IPS-15b (cell line): ENCODE measurements around the gene AHRR.
A peak's percentile ranks its signal among the peaks of the same experiment; 100 is the strongest.

Experiments used
- H3K27me3 ChIP-seq: one replicate; pipeline ENCODE4 v1.6.1; 2013; ENCODE audit warnings: low read length; ENCODE audit not compliant: control insufficient read depth, insufficient read depth
- H3K36me3 ChIP-seq: one replicate; pipeline ENCODE4 v1.6.1; 2013; ENCODE audit warnings: low read length; ENCODE audit not compliant: control insufficient read depth, insufficient read depth
- H3K4me1 ChIP-seq: one replicate; pipeline ENCODE4 v1.6.1; 2013; ENCODE audit warnings: mild to moderate bottlenecking, low read length; ENCODE audit not compliant: control insufficient read depth, insufficient read depth
- H3K4me3 ChIP-seq: one replicate; pipeline ENCODE4 v1.5.1; 2013; ENCODE audit warnings: low read depth, low read length
- H3K9ac ChIP-seq: one replicate; pipeline ENCODE4 v1.6.1; 2013; ENCODE audit warnings: low read depth, mild to moderate bottlenecking, low read length
- H3K9me3 ChIP-seq: one replicate; pipeline ENCODE4 v1.6.1; 2013; ENCODE audit warnings: mild to moderate bottlenecking, low read length; ENCODE audit not compliant: control insufficient read depth, insufficient read depth

Gene AHRR

DNA sequence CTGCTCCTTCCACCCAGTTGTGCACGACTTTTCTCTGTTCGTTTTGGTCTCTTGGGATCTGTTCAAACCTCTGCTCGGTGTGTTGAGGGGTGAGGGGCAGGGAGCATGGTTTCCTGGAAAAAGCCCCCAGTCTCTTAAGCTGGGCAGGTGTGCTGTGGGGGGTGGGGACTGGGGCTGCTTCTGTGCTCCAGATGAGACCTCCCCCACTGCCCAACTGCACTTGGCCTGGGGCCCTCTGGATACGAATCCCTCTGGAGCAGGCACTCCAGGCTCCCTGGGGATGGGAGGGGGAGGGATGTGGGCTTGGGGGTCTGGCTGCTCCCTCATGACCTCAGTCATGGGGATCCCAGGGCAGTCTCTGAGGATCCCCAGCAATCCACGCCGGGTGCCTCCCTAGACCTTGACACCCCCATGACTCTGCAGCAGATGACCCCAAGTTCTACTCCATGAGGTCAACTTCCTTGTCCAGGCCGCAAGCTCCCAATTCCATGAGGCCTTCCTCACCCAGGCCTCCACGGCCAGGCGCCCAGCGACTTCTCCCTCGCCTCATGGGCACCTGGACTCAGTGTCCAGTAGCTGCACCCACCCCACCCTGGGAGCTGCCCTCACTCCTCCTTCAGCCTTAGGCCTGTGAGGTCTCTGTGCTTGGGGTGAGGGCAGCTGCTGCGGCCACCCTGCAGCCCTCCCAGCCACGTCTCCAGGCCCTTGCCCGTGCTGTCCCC lies 5.9 kb upstream of the AHRR start:
- H3K4me3 ChIP-seq, result no peak overlapping the region
- no peak overlapping the region for H3K9ac ChIP-seq
- H3K36me3 ChIP-seq, result peaks cover 13% of the 10 kb centered on the region
- peaks cover 17% of the 10 kb centered on the region for H3K27me3 ChIP-seq
- no peaks in the 10 kb centered on the region for H3K4me1 ChIP-seq
- no peaks in the 10 kb centered on the region for H3K9me3 ChIP-seq

GRCh38 chr5:316210-317085 lies 5.1 kb upstream of the AHRR start:
- Histone ChIP-seq H3K27me3 (peaks cover 23% of the 10 kb centered on the region), H3K36me3 (peaks cover 13% of the 10 kb centered on the region), H3K4me1 (no peaks in the 10 kb centered on the region), H3K9ac (no peak overlapping the region), H3K4me3 (no peak overlapping the region), H3K9me3 (no peaks in the 10 kb centered on the region)

- no peak overlapping the region for H3K9ac ChIP-seq
- no peaks in the 10 kb centered on the region for H3K9me3 ChIP-seq
- no peaks in the 10 kb centered on the region for H3K4me1 ChIP-seq
- peaks cover 29% of the 10 kb centered on the region for H3K27me3 ChIP-seq
- no peak overlapping the region for H3K4me3 ChIP-seq
- peaks cover 13% of the 10 kb centered on the region for H3K36me3 ChIP-seq
Observed at GRCh38 chr5:317086-317811, 4.3 kb upstream of the AHRR start.

- no peak overlapping the region for H3K4me3 ChIP-seq
- H3K4me1 ChIP-seq, result no peaks in the 10 kb centered on the region
- peaks cover 41% of the 10 kb centered on the region for H3K27me3 ChIP-seq
Observed at GRCh38 chr5:318341-318897, 3.1 kb upstream of the AHRR start.

DNA sequence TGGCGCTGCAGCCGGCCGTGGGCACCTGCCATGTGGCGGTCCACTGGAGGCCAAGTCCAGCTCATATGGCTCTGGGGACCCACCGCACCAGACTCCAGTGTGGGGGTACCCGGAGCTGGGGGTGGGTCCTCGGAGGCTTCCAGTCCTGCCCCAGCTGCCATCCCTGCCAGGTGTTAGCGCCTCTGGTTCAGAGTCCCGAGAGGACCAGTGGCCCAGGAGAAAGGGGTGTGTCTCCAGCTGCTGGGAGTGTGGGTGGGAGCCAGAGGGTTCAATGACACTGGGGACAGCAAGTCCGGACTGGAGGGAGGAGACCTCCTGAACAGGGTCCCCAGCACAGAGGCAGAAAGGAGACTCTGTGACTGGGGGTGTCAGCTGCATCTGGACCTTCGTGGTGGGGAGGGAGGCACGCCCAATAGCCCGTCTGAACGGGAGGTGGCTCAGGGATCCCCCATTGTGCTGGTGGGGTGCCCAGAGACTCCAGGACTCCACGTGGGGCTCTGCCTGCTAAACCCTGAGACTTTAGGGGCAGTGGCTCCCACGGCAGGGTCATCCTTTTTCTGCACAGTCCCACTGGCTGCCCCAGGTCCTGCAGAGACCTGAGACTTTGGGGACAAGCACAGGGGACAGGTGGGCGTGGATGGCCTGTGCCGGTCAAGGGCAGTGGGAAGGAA lies 2.4 kb upstream of the AHRR start:
- H3K9ac ChIP-seq, result no peak overlapping the region
- peaks cover 45% of the 10 kb centered on the region for H3K27me3 ChIP-seq
- peaks cover 8% of the 10 kb centered on the region for H3K36me3 ChIP-seq
- H3K4me1 ChIP-seq, result no peaks in the 10 kb centered on the region
- H3K4me3 ChIP-seq, result no peak overlapping the region
- H3K9me3 ChIP-seq, result no peaks in the 10 kb centered on the region

More at GRCh38 chr5:318341-318897, 3.1 kb upstream of the AHRR start:
- peaks cover 11% of the 10 kb centered on the region for H3K36me3 ChIP-seq
- no peak overlapping the region for H3K9ac ChIP-seq
- no peaks in the 10 kb centered on the region for H3K9me3 ChIP-seq

DNA sequence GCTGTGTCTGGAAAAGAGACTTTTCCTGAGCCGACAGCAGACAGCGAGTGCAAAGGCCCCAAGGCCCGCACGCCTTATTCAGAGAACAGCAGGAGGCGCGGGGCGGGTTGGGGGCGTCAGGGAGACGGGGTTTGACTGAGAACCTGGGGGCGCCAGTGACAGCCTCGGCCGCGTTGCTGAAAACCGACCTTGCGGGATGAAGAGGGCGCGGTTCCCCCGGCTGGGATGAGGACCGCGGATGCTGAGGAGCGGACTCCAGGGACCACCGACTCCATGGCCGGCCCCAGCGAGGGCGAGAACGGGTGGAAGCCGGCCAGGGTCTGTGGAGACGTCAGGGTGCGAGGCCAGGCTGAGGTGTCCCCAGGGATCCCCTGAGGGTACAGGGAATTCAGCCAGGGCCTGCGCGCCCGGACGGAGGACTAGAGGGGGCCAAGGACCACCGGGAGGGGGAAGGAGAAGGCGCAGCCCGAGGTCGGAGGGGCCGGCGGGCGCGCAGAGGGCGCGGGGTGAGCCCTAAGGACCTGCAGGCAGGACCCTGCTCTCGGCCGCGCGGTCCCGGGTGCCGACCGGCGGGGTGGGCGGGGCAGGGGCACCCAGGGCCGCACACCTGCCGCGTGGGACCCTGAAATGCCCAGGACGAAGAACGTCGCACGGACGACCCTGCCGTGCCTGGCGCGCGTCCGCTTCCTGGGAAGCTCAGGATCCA lies 837 bp upstream of the AHRR start:
- H3K4me3 ChIP-seq, result peak overlapping the region; percentile 56
- no peaks in the 10 kb centered on the region for H3K9me3 ChIP-seq
- H3K4me1 ChIP-seq, result no peaks in the 10 kb centered on the region
- H3K36me3 ChIP-seq, result peaks cover 7% of the 10 kb centered on the region
- H3K27me3 ChIP-seq, result peaks cover 45% of the 10 kb centered on the region
- peak overlapping the region; percentile 54 for H3K9ac ChIP-seq

GRCh38 chr5:321726-322251 lies 275 bp downstream of the AHRR start:
- H3K9me3 ChIP-seq, result no peaks in the 10 kb centered on the region
- H3K9ac ChIP-seq, result no peak overlapping the region
- H3K4me1 ChIP-seq, result no peaks in the 10 kb centered on the region
- peak overlapping the region; percentile 55 for H3K4me3 ChIP-seq
- H3K36me3 ChIP-seq, result peaks cover 4% of the 10 kb centered on the region
- H3K27me3 ChIP-seq, result peaks cover 45% of the 10 kb centered on the region

DNA sequence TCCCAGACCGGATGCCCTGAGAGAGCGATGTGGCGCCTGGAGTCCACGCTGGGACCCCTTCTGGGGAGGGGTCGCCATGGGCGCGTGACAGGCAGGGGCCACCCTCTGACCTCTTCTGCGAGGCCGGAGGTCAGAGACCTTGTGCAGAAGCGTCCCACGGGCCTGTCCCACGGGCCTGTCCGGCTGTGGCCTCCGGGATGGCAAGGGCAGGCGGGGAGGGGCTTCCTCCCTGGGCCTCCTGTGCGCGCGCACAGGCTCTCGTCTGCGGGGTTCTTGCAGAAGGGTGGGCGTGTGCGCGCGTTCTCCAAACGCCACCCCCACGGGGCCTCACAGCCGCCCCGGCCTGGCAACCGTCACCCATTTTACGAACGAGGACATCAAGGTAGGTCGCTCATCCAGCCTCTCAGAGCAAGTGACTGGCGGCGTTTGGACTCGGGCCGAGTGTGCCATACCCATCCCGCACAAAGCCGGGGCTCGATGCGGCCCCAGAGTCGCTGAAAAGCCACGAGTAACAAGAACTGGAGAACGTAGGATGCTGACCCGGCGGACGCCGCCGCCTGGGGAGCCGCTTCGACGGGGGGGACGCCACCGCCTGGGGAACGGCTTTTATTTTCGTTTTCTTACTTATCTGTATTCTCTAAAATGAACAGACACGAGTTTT lies 897 bp downstream of the AHRR start:
- Histone ChIP-seq H3K9ac (no peak overlapping the region), H3K9me3 (no peaks in the 10 kb centered on the region), H3K27me3 (peaks cover 45% of the 10 kb centered on the region), H3K36me3 (peaks cover 2% of the 10 kb centered on the region), H3K4me3 (peak overlapping the region; percentile 55), H3K4me1 (no peaks in the 10 kb centered on the region)

- Histone ChIP-seq H3K36me3 (no peaks in the 10 kb centered on the region), H3K4me3 (peak overlapping the region; percentile 55), H3K4me1 (no peaks in the 10 kb centered on the region), H3K9ac (no peak overlapping the region), H3K27me3 (peaks cover 45% of the 10 kb centered on the region), H3K9me3 (no peaks in the 10 kb centered on the region)
Observed at GRCh38 chr5:322942-323879, 1.7 kb downstream of the AHRR start.
